B cell (primary cell): ENCODE measurements around the gene PHTF2. TPM values are rescaled to one million over a fixed set of nuclear protein-coding genes. Genes with fewer than 3 reads are reported as not detected.

ENCODE experiments used
- ATAC-seq: fragments of 200-7000 bp; cut with Tn5 transposase; one replicate; pipeline ENCODE4 v1.10.0; 2021; ENCODE audit warnings: low read depth, mild to moderate bottlenecking, moderate number of reproducible peaks, moderate library complexity
- CTCF ChIA-PET: fragments of 350-600 bp; sonication (Branson Sonifier 250); formaldehyde crosslinking; loops from one replicate; lab custom pipeline; 2021; ENCODE audit warnings: antibody characterized with exemption, inconsistent platforms; lab: Charles Lee
- POLR2A ChIA-PET: fragments of 350-600 bp; sonication (Branson Sonifier 250); formaldehyde crosslinking; loops from one replicate; lab custom pipeline; 2021; ENCODE audit warnings: antibody characterized with exemption; lab: Charles Lee
- DNase-seq: peaks from one replicate; pipeline ENCODE4 v3.0.0; 2013
- H2AFZ ChIP-seq: 2 replicates; pipeline ENCODE4 v1.6.1; 2012; ENCODE audit warnings: mild to moderate bottlenecking, low read depth, low read length; ENCODE audit not compliant: insufficient read depth, poor library complexity, severe bottlenecking
- H3K27ac ChIP-seq, 2 donors: 1 replicate in 1 of 2; 2 replicates in 1 of 2; pipeline ENCODE4 v1.5.1; 2012 to 2013; ENCODE audit warnings: low read length in 2 of 2, mild to moderate bottlenecking in 2 of 2, moderate library complexity in 1 of 2
- H3K27me3 ChIP-seq, 4 experiments: fragments of 200-600 bp in 1 of 4; sonication (generic) in 1 of 4; replicated peaks in 1 of 4; 1 replicate in 2 of 4; 2 replicates in 2 of 4; pipeline versions ENCODE4 v1.6.1 to v1.7.0; 2013 to 2016; ENCODE audit warnings: low read length in 3 of 4, mild to moderate bottlenecking in 2 of 4, mixed read lengths in 1 of 4, moderate library complexity in 1 of 4; ENCODE audit not compliant: insufficient read depth in 4 of 4, control insufficient read depth in 3 of 4; ENCODE audit errors: control extremely low read depth in 1 of 4
- H3K36me3 ChIP-seq, 2 experiments: replicated peaks in 1 of 2; 1 replicate in 1 of 2; 2 replicates in 1 of 2; pipeline versions ENCODE4 v1.6.1 to v1.7.1; 2013; ENCODE audit warnings: low read length in 1 of 2; ENCODE audit not compliant: insufficient read depth in 2 of 2, control insufficient read depth in 1 of 2; ENCODE audit errors: control extremely low read depth in 1 of 2, extremely low read depth in 1 of 2
- H3K4me1 ChIP-seq, 2 donors: fragments of 200-600 bp in 1 of 2; sonication (generic) in 1 of 2; 1 replicate in 1 of 2; 2 replicates in 1 of 2; pipeline versions ENCODE4 v1.5.1 to v1.6.1; 2013 to 2017; ENCODE audit warnings: low read length in 2 of 2; ENCODE audit not compliant: control insufficient read depth in 2 of 2, insufficient read depth in 2 of 2
- H3K4me2 ChIP-seq: replicated peaks from 2 replicates; pipeline ENCODE3; 2012; ENCODE audit warnings: mild to moderate bottlenecking, low read depth, low read length; ENCODE audit not compliant: poor library complexity, severe bottlenecking
- H3K4me3 ChIP-seq, 5 experiments: fragments of 200-600 bp in 1 of 5; sonication (generic) in 1 of 5; 1 replicate in 3 of 5; 2 replicates in 2 of 5; pipeline versions ENCODE4 v1.5.1 to v1.7.0; 2011 to 2016; ENCODE audit warnings: low read length in 4 of 5, mild to moderate bottlenecking in 4 of 5, low read depth in 2 of 5, control low read depth in 1 of 5, moderate library complexity in 1 of 5; ENCODE audit not compliant: insufficient read depth in 1 of 5; ENCODE audit errors: control extremely low read depth in 1 of 5, extremely low read depth in 1 of 5
- H3K79me2 ChIP-seq: fragments of 200-600 bp; sonication (generic); one replicate; pipeline ENCODE4 v1.6.0; 2016; ENCODE audit warnings: low read length; ENCODE audit not compliant: control insufficient read depth, insufficient read depth
- H3K9ac ChIP-seq: fragments of 200-600 bp; sonication (generic); 2 replicates; pipeline ENCODE4 v1.6.1; 2017; ENCODE audit warnings: mild to moderate bottlenecking, low read length, moderate library complexity
- H3K9me3 ChIP-seq, 3 donors: one replicate each; pipeline versions ENCODE4 v1.6.1 to v1.7.1; 2013; ENCODE audit warnings: low read length in 2 of 3; ENCODE audit not compliant: control insufficient read depth in 2 of 3, insufficient read depth in 1 of 3; ENCODE audit errors: control extremely low read depth in 1 of 3
- H4K20me1 ChIP-seq: 2 replicates; pipeline ENCODE4 v1.6.0; 2012; ENCODE audit warnings: mild to moderate bottlenecking, low read length; ENCODE audit not compliant: insufficient read depth, control insufficient read depth, poor library complexity, severe bottlenecking
- H3K27ac Mint-ChIP-seq: one replicate; pipeline ENCODE4 v1.8.0; 2021; ENCODE audit warnings: mixed read lengths
- H3K27me3 Mint-ChIP-seq: one replicate; pipeline ENCODE4 v1.8.0; 2021; ENCODE audit warnings: mixed read lengths
- H3K4me1 Mint-ChIP-seq: one replicate; pipeline ENCODE4 v1.8.0; 2021; ENCODE audit warnings: mixed read lengths
- H3K4me3 Mint-ChIP-seq: one replicate; pipeline ENCODE4 v1.8.0; 2021; ENCODE audit warnings: mixed read lengths
- H3K9me3 Mint-ChIP-seq: one replicate; pipeline ENCODE4 v1.8.0; 2022; ENCODE audit warnings: mixed read lengths; ENCODE audit not compliant: insufficient read depth
- CTCF ChIP-seq: fragments of 200-600 bp; IDR thresholded peaks from one replicate; pipeline ENCODE4 v1.8.0; 2022; ENCODE audit warnings: antibody characterized with exemption, mild to moderate bottlenecking
- EZH2 ChIP-seq: IDR thresholded peaks from 2 replicates; pipeline ENCODE4 v1.6.1; 2012; ENCODE audit warnings: borderline replicate concordance, low read depth, mild to moderate bottlenecking, moderate library complexity, low read length; ENCODE audit not compliant: insufficient read depth, poor library complexity, severe bottlenecking
- WGBS: methylation state at CpG from one replicate; pipeline ENCODE4 v1.1.5; 2013; ENCODE audit warnings: missing lambda C conversion rate; ENCODE audit not compliant: insufficient coverage; 5-methylcytosine and 5-hydroxymethylcytosine counted together
- intact Hi-C: fragments of 100-400 bp; cut with micrococcal nuclease; formaldehyde crosslinking; loops from one replicate; pipeline ENCODE4 v1.10.0; 2022
- polyA plus RNA-seq: library from polyadenylated mRNA; depleted of rRNA; stranded (reverse); fragments of >200 nt; gene quantifications from 2 replicates; pipeline ENCODE4 v1.2.3, GENCODE V29; 2012
- total RNA-seq, 2 donors: library from RNA; stranded (reverse); fragments of 120-200 nt in 1 of 2; gene quantifications; 1 replicate in 1 of 2; 2 replicates in 1 of 2; pipeline versions ENCODE4 v1.2.3 to v1.2.4, GENCODE V29; 2013 to 2022

Gene PHTF2
- total and polyA plus RNA-seq, 2 donors (not counting 1 experiment from before 2014, with no cell fraction given), result 35.3 to 44.8 TPM

- Histone ChIP-seq H3K36me3 (peaks cover 9 to 45% of the 10 kb centered on the region in 2 experiments), H3K9ac (no peak overlapping the region), H2AFZ (no peak overlapping the region), H3K9me3 (no peaks in the 10 kb centered on the region), H3K79me2 (peaks cover 18% of the 10 kb centered on the region), H3K4me1 (no peaks in the 10 kb centered on the region), H3K4me2 (no peak overlapping the region), H4K20me1 (no peaks in the 10 kb centered on the region), H3K27me3 (no peaks in the 10 kb centered on the region), H3K4me3 (no peak overlapping the region), H3K27ac (no peak overlapping the region)
- DNase-seq, result no peak
- ChIA-PET CTCF (interaction anchor here (0.6 to 1.0 kb wide), 2 partner anchors 9 to 1798 kb away, joined by 3 read pairs; no protein-coding TSS in a partner anchor), POLR2A (no interaction called here)
- Mint-ChIP-seq H3K4me1 (peaks cover 6% of the 10 kb centered on the region), H3K27ac (no peak overlapping the region), H3K9me3 (no peaks in the 10 kb centered on the region), H3K27me3 (no peaks in the 10 kb centered on the region), H3K4me3 (no peak overlapping the region)
- intact Hi-C loops, result no loop called here
- ATAC-seq, result no peak
- no peak for TF ChIP-seq EZH2
- no peak for TF ChIP-seq CTCF
- no CpG with 5 or more reads among the region's 2 CpGs for WGBS
These were observed 124.8 kb downstream of the PHTF2 start for GRCh38 chr7:77923419-77923818.

GRCh38 chr7:77930496-77930895 lies 131.9 kb downstream of the PHTF2 start:
- H3K27ac Mint-ChIP-seq, result no peak overlapping the region
- TF ChIP-seq CTCF (no peak), EZH2 (no peak)
- Histone ChIP-seq H3K27ac (no peak overlapping the region), H2AFZ (no peak overlapping the region), H3K4me1 (peaks cover 2 to 9% of the 10 kb centered on the region in 2 donors), H4K20me1 (no peaks in the 10 kb centered on the region), H3K4me2 (no peak overlapping the region), H3K4me3 (no peak overlapping the region), H3K9me3 (no peaks in the 10 kb centered on the region), H3K36me3 (peaks cover 5 to 24% of the 10 kb centered on the region in 2 experiments), H3K9ac (no peak overlapping the region), H3K27me3 (no peaks in the 10 kb centered on the region), H3K79me2 (no peaks in the 10 kb centered on the region)
- intact Hi-C loops, result no loop called here
- peaks cover 20% of the 10 kb centered on the region for H3K4me1 Mint-ChIP-seq
- no peak overlapping the region for H3K4me3 Mint-ChIP-seq
- DNase-seq (no peak), ATAC-seq (no peak)
- CTCF ChIA-PET, result no interaction called here
- no peaks in the 10 kb centered on the region for H3K27me3 Mint-ChIP-seq
- WGBS, result no CpG with 5 or more reads among the region's 2 CpGs
- POLR2A ChIA-PET, result no interaction called here
- no peaks in the 10 kb centered on the region for H3K9me3 Mint-ChIP-seq
